K562 (cell line): ENCODE results near the gene ATXN7L2. TPM values are rescaled to one million over a fixed set of nuclear protein-coding genes. Genes with fewer than 3 reads are reported as not detected.

Source experiments
- CBX1 ChIP-seq: sonication (generic); IDR thresholded peaks from 2 replicates; pipeline ENCODE4 v1.6.1; 2016; ENCODE audit warnings: antibody characterized with exemption, low read depth, mild to moderate bottlenecking
- CHAMP1 ChIP-seq: fragments of 450-650 bp; IDR thresholded peaks from 2 replicates; pipeline ENCODE4 v1.6.1; 2016; ENCODE audit warnings: mild to moderate bottlenecking
- CHD1 ChIP-seq: fragments of 200-600 bp; sonication (generic); IDR thresholded peaks from one replicate; pipeline ENCODE4 v1.6.1; 2012; ENCODE audit warnings: mild to moderate bottlenecking, moderate library complexity, low read length, inconsistent platforms
- CHD7 ChIP-seq: fragments of 200-600 bp; sonication (generic); IDR thresholded peaks from one replicate; pipeline ENCODE4 v1.6.1; 2012; ENCODE audit warnings: mild to moderate bottlenecking, low read depth, low read length, inconsistent platforms
- EGR1 ChIP-seq: fragments of 450-650 bp; conservative IDR thresholded peaks from 2 replicates; pipeline ENCODE4 v1.6.1; 2017; ENCODE audit warnings: mild to moderate bottlenecking
- HNRNPH1 ChIP-seq: fragments of 200-400 bp; formaldehyde crosslinking; optimal IDR thresholded peaks from 2 replicates; pipeline ENCODE3; 2017; ENCODE audit warnings: low read depth, mild to moderate bottlenecking, low read length, moderate library complexity
- PTRF ChIP-seq: fragments of 450-650 bp; IDR thresholded peaks from 2 replicates; pipeline ENCODE4 v1.6.1; 2016; ENCODE audit warnings: mild to moderate bottlenecking, missing genetic modification characterization, missing compliant biosample characterization
- SMARCE1 ChIP-seq: fragments of 450-650 bp; IDR thresholded peaks from 2 replicates; pipeline ENCODE4 v1.7.1; 2016; ENCODE audit warnings: mild to moderate bottlenecking
- TBL1XR1 ChIP-seq, 2 experiments: IDR thresholded peaks; 2 replicates each; pipeline ENCODE4 v1.6.1; 2012; ENCODE audit warnings: improper control_type of control experiment in 2 of 2, low read length in 2 of 2, mild to moderate bottlenecking in 1 of 2
- TGIF2 ChIP-seq: sonication (generic); formaldehyde crosslinking; IDR thresholded peaks from 2 replicates; pipeline ENCODE4 v1.8.1; 2022; ENCODE audit warnings: mild to moderate bottlenecking, missing genetic modification reagents, moderate library complexity
- ZBTB17 ChIP-seq: fragments of 450-650 bp; formaldehyde crosslinking; IDR thresholded peaks from 2 replicates; pipeline ENCODE4 v1.4.0; 2020; ENCODE audit warnings: mild to moderate bottlenecking
- ZNF551 ChIP-seq: fragments of 250-450 bp; sonication (Bioruptor Pico); IDR thresholded peaks from 2 replicates; pipeline ENCODE4 v1.5.0; 2021; ENCODE audit warnings: mild to moderate bottlenecking, moderate library complexity
- ZNF584 ChIP-seq: fragments of 200-800 bp; sonication (Bioruptor generic); IDR thresholded peaks from 2 replicates; pipeline ENCODE4 v1.6.1; 2016; ENCODE audit warnings: low read depth, mild to moderate bottlenecking, missing genetic modification characterization, missing compliant biosample characterization
- ZNF766 ChIP-seq: fragments of 200-800 bp; sonication (Bioruptor generic); conservative IDR thresholded peaks from 2 replicates; pipeline ENCODE4 v1.6.1; 2016; ENCODE audit warnings: missing genetic modification characterization, missing compliant biosample characterization
- polyA plus RNA-seq, 8 experiments: library from polyadenylated mRNA; depleted of rRNA in 4 of 8; stranded (reverse) in 5 of 8; unstranded in 3 of 8; fragments of >200 nt; fragmentation: Nextera tagmentation in 2 of 8; fragmentation: Illumina TruSeq in 1 of 8; extraction: Ambion mirVana in 2 of 8; extraction: Trizol in 1 of 8; gene quantifications; 2 replicates each; pipeline versions ENCODE4 v1.2.1 to v1.2.3, GENCODE V29; 2011 to 2014; ENCODE audit warnings: inconsistent platforms in 1 of 8, missing spikeins in 1 of 8
- total RNA-seq, 7 experiments: library from RNA; depleted of rRNA in 6 of 7; stranded (reverse); fragments of >200 nt in 6 of 7; fragmentation: Illumina TruSeq in 2 of 7; extraction: Trizol in 2 of 7; gene quantifications; 2 replicates each; pipeline versions ENCODE4 v1.2.1 to v1.2.3, GENCODE V29; 2011 to 2021; ENCODE audit warnings: low replicate concordance in 1 of 7

The ATXN7L2 gene
- total and polyA plus RNA-seq, 9 of the 15 experiments (the other 6 are each of a cell fraction or from before 2014, with no cell fraction given), result 0.21 to 10.4 (median 5.8) TPM

- no peak for TF ChIP-seq CHD7
- TF ChIP-seq HNRNPH1, result no peak
- TF ChIP-seq CHAMP1, result no peak
- 0 out of 2 replicates have a peak, but pooled peaks have one; percentile 8 for TF ChIP-seq EGR1
- no peak for TF ChIP-seq SMARCE1
- TF ChIP-seq ZNF766 (CRISPR knock-in tag), result peak; percentile 83
- no peak for TF ChIP-seq CHD1
- no peak for TF ChIP-seq PTRF (tag)
- no peak for TF ChIP-seq CBX1
- no peak for TF ChIP-seq ZBTB17 (CRISPR knock-in tag)
- 0 out of 2 replicates have a peak, but pooled peaks have one; percentile 54 for TF ChIP-seq ZNF584 (CRISPR knock-in tag)
- TF ChIP-seq TBL1XR1 (IDR thresholded peaks at IDR 0.05; ENCODE audit: low read length in 2 of 2), result no peak
- no peak for TF ChIP-seq ZNF551
- no peak; the same call in 1 of the 2 replicates for TF ChIP-seq TGIF2 (CRISPR knock-in tag)
Observed at GRCh38 chr1:109509176-109510134, 25.8 kb downstream of the ATXN7L2 start, which contains the start of gene AMIGO1 (continued).
